Measurements from ENCODE around the gene RAB8B.

RAB8B gene

GRCh38 chr15:63190769-63191649 is 1.6 kb downstream of the RAB8B start:
- no peak for FAIRE-seq
- no peak for TF ChIP-seq POLR2A (IDR thresholded peaks at IDR 0.05; ENCODE audit: low read depth, low read length)
- DNase-seq (ENCODE audit: insufficient read length, low spot score) = no peak

GRCh38 chr15:63191895-63192618 is 2.7 kb downstream of the RAB8B start:
- DNase-seq (ENCODE audit: insufficient read length, low spot score) = no peak
- no peak for FAIRE-seq
- TF ChIP-seq POLR2A (IDR thresholded peaks at IDR 0.05; ENCODE audit: low read depth, low read length) = no peak

GRCh38 chr15:63192619-63193206 is 3.3 kb downstream of the RAB8B start:
- no peak for FAIRE-seq
- no peak for DNase-seq (ENCODE audit: insufficient read length, low spot score)

GRCh38 chr15:63194302-63194701 is 4.9 kb downstream of the RAB8B start:
- DNase-seq (ENCODE audit: insufficient read length, low spot score) = no peak
- no peak for TF ChIP-seq POLR2A (IDR thresholded peaks at IDR 0.05; ENCODE audit: low read depth, low read length)

More at GRCh38 chr15:63192619-63193206, 3.3 kb downstream of the RAB8B start:
- no peak for TF ChIP-seq POLR2A (IDR thresholded peaks at IDR 0.05; ENCODE audit: low read depth, low read length)

GRCh38 chr15:63194880-63195568 is 5.6 kb downstream of the RAB8B start:
- no peak for TF ChIP-seq POLR2A (IDR thresholded peaks at IDR 0.05; ENCODE audit: low read depth, low read length)
- DNase-seq (ENCODE audit: insufficient read length, low spot score) = no peak
- FAIRE-seq = no peak

More at GRCh38 chr15:63194302-63194701, 4.9 kb downstream of the RAB8B start:
- no peak for FAIRE-seq

- FAIRE-seq (no peak), DNase-seq (ENCODE audit: insufficient read length, low spot score) (no peak)
- TF ChIP-seq POLR2A (IDR thresholded peaks at IDR 0.05; ENCODE audit: low read depth, low read length) = no peak
These were observed 6.2 kb downstream of the RAB8B start for GRCh38 chr15:63195569-63196015.

GRCh38 chr15:63196842-63197241 is 7.4 kb downstream of the RAB8B start:
- no peak for DNase-seq (ENCODE audit: insufficient read length, low spot score)
- no peak for TF ChIP-seq POLR2A (IDR thresholded peaks at IDR 0.05; ENCODE audit: low read depth, low read length)
- FAIRE-seq = no peak

- DNase-seq (ENCODE audit: insufficient read length, low spot score) (no peak), FAIRE-seq (no peak)
- TF ChIP-seq POLR2A (IDR thresholded peaks at IDR 0.05; ENCODE audit: low read depth, low read length) = no peak
These were observed 8.2 kb downstream of the RAB8B start for GRCh38 chr15:63197626-63198025.

GRCh38 chr15:63198371-63199250 is 9.2 kb downstream of the RAB8B start:
- no peak for DNase-seq (ENCODE audit: insufficient read length, low spot score)
- FAIRE-seq = no peak
- no peak for TF ChIP-seq POLR2A (IDR thresholded peaks at IDR 0.05; ENCODE audit: low read depth, low read length)

GRCh38 chr15:63200464-63201249 is 11.3 kb downstream of the RAB8B start:
- TF ChIP-seq POLR2A (IDR thresholded peaks at IDR 0.05; ENCODE audit: low read depth, low read length) = no peak
- FAIRE-seq = no peak
- no peak for DNase-seq (ENCODE audit: insufficient read length, low spot score)

GRCh38 chr15:63202861-63203260 is 13.5 kb downstream of the RAB8B start:
- DNase-seq (ENCODE audit: insufficient read length, low spot score) = no peak
- TF ChIP-seq POLR2A (IDR thresholded peaks at IDR 0.05; ENCODE audit: low read depth, low read length) = no peak

GRCh38 chr15:63203451-63204090 is 14.2 kb downstream of the RAB8B start:
- DNase-seq (ENCODE audit: insufficient read length, low spot score) (peak; percentile 14), FAIRE-seq (no peak)

More at GRCh38 chr15:63202861-63203260, 13.5 kb downstream of the RAB8B start:
- no peak for FAIRE-seq

More at GRCh38 chr15:63203451-63204090, 14.2 kb downstream of the RAB8B start:
- no peak for TF ChIP-seq POLR2A (IDR thresholded peaks at IDR 0.05; ENCODE audit: low read depth, low read length)
